Ramos (cell line): ENCODE measurements around the gene CRTC3.

Experiments
- in situ Hi-C: fragments of 300-500 bp; cut with MboI; formaldehyde crosslinking; loops from one replicate; pipeline ENCODE4 v1.14.3; 2022; ENCODE audit warnings: low sequenced_read_pairs; ENCODE audit not compliant: unreplicated experiment

The CRTC3 gene

GRCh38 chr15:90591524-90591923, 61.8 kb downstream of the CRTC3 start:
- in situ Hi-C loops: no loop called here

GRCh38 chr15:90592131-90592881, 62.6 kb downstream of the CRTC3 start:
- in situ Hi-C loops: no loop called here

- in situ Hi-C loops: no loop called here
Observed at GRCh38 chr15:90593499-90594158, 63.9 kb downstream of the CRTC3 start.

GRCh38 chr15:90594301-90594738, 64.6 kb downstream of the CRTC3 start:
- in situ Hi-C loops: no loop called here

GRCh38 chr15:90595763-90596155, 66.0 kb downstream of the CRTC3 start:
- in situ Hi-C loops: no loop called here

GRCh38 chr15:90596943-90597342, 67.2 kb downstream of the CRTC3 start:
- in situ Hi-C loops: no loop called here

- in situ Hi-C loops: no loop called here
Observed at GRCh38 chr15:90597577-90597976, 67.9 kb downstream of the CRTC3 start.

GRCh38 chr15:90598031-90598577, 68.4 kb downstream of the CRTC3 start:
- in situ Hi-C loops: no loop called here

- in situ Hi-C loops: no loop called here
Observed at GRCh38 chr15:90598679-90599078, 69.0 kb downstream of the CRTC3 start.

GRCh38 chr15:90599116-90599515, 69.4 kb downstream of the CRTC3 start:
- in situ Hi-C loops: no loop called here

- in situ Hi-C loops: no loop called here
Observed at GRCh38 chr15:90599644-90600043, 69.9 kb downstream of the CRTC3 start.

GRCh38 chr15:90600954-90601353, 71.2 kb downstream of the CRTC3 start:
- in situ Hi-C loops: no loop called here

- in situ Hi-C loops: no loop called here
Observed at GRCh38 chr15:90603893-90604292, 74.2 kb downstream of the CRTC3 start.

GRCh38 chr15:90606641-90607040, 76.9 kb downstream of the CRTC3 start:
- in situ Hi-C loops: no loop called here

- in situ Hi-C loops: no loop called here
Observed at GRCh38 chr15:90607361-90607760, 77.6 kb downstream of the CRTC3 start.

- in situ Hi-C loops: no loop called here
Observed at GRCh38 chr15:90609242-90610180, 79.8 kb downstream of the CRTC3 start.

- in situ Hi-C loops: no loop called here
Observed at GRCh38 chr15:90610190-90610589, 80.5 kb downstream of the CRTC3 start.

- in situ Hi-C loops: no loop called here
Observed at GRCh38 chr15:90611157-90611556, 81.4 kb downstream of the CRTC3 start.

GRCh38 chr15:90617171-90617570, 87.4 kb downstream of the CRTC3 start:
- in situ Hi-C loops: no loop called here

GRCh38 chr15:90617668-90618097, 88.0 kb downstream of the CRTC3 start:
- in situ Hi-C loops: no loop called here
